Stimulated activated CD4-positive, alpha-beta T cell treated with anti-CD3 and anti-CD28 coated beads, Interleukin-15, amount 100 ng/mL, for 1 hour (primary cell): ENCODE data around the gene EIF4EBP3.
"Not testable (repeated sequence)": the region's sequence is repeated elsewhere in the genome, so short reads cannot be mapped to it uniquely, and the experiment has no call there.

Source experiments
- DNase-seq, 2 donors: peaks; one replicate each; pipeline ENCODE4 v3.0.0-alpha.2; 2020; ENCODE audit warnings: low read depth in 1 of 2, low spot score in 1 of 2

EIF4EBP3 gene

GRCh38 chr5:140575309-140575708, 27.8 kb downstream of the EIF4EBP3 start:
- DNase-seq: no peak

- DNase-seq: no peak
Observed at GRCh38 chr5:140576776-140577201, 29.3 kb downstream of the EIF4EBP3 start.

GRCh38 chr5:140579188-140579747, 31.8 kb downstream of the EIF4EBP3 start:
- DNase-seq: not testable (repeated sequence)

- DNase-seq: no peak
Observed at GRCh38 chr5:140587495-140587894, 40.0 kb downstream of the EIF4EBP3 start.

DNA sequence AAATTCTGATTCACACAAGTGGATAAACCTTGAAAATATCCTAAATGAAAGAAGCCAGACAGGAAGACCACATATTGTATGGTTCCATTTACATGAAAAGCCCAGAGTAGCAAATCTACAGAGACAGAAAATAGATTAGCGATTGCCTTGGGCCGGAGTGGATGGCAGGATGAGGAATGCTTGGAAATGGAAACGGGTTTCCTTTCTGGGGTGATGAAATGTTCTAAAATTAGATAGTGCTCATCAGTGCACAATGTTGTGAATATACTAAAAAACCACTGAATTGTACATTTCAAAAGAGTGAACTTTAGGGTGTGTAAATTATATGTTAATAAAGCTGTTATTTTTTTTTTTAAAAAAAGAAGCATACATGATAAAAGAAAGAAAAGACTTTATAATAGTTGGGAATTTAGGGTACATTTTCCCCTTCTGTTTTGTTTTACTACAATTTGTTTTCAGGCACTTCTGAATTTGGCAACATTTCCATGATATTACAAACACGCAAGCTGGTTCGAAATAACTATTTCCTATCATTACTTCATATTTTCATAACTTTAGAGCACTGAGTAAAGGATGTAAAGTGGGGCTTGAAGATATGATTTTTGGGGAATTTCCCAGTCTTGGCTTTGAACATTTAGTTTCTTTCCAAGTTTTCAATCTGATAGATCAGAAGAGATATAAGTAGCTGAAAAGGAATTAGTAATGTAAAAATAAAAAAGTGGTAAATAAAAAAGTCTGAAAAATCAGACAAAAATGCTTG, 41.0 kb downstream of the EIF4EBP3 start:
- DNase-seq: no peak

DNA sequence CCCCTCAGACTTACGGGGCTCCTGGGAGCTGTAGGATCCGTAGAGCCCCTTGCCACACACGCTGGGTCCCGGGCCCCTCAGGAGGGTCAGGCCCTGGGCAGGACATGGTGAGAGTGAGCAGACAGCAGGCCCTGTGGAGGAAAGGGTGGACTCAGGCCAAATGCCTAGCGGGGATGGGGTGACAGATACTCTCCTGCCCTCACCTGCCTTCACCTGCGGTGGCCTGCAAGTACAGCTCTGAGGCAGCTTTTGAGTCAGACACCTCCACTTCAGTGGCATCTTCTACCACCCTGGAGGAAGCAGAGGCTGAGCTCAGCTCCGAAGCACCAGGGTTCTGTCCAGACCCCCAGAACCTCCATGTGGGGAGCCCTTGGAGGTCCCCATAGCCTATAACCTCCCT, 43.4 kb downstream of the EIF4EBP3 start:
- no peak for DNase-seq

- DNase-seq: no peak
Observed at GRCh38 chr5:140591747-140592372, 44.4 kb downstream of the EIF4EBP3 start.

GRCh38 chr5:140593070-140593469, 45.6 kb downstream of the EIF4EBP3 start:
- DNase-seq: not testable (repeated sequence)

GRCh38 chr5:140594169-140594568, 46.7 kb downstream of the EIF4EBP3 start:
- DNase-seq: no peak

GRCh38 chr5:140595538-140596300, 48.3 kb downstream of the EIF4EBP3 start:
- no peak for DNase-seq

DNA sequence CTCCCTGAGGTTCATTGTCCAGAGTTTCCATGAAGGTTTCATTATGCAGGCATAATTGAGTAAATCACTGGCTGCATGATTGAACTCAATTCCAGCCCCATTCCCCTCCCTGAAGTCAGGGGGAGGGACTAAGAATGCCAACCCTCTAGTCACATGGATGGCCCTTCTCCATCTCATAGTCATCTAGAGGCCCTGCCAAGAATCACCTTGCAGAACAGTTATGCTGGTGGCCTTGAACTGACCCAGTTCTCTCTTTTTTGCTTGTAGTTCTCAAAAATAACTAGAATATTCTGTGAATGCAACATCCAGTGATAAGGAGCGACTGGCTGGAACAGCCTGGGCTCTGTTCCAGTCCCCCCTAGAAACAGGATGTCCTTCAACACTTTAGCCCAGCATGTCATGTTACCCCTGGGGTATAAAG, 48.9 kb downstream of the EIF4EBP3 start:
- DNase-seq: no peak

DNA sequence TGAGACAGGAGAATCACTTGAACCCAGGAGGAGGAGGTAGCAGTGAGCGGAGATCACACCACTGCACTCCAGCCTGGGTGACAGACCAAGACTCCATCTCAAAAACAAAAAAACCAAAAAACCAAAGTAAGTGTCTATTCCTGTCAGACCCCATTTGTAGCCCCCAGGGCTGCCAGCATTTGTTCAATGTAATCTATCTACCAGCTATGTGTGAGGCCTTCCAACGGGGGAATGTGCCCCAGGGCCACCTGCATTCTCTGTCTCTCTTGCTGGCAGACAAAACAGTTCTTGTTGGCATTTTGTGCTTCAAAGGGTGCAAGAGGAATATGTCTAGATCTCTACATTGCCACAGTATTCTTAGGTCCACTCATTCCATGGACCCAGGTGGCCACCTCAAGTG, 51.4 kb downstream of the EIF4EBP3 start:
- no peak for DNase-seq
